Mucosa of rectum (tissue), 2 donors: ENCODE results near the gene GNAI2.

ENCODE experiments used
- H3K27ac ChIP-seq, 2 donors: one replicate each; pipeline ENCODE4 v1.7.0; 2013; ENCODE audit warnings: inconsistent platforms in 2 of 2, low read depth in 2 of 2, low read length in 2 of 2
- H3K27me3 ChIP-seq, 2 donors: one replicate each; pipeline ENCODE4 v1.7.0; 2013; ENCODE audit warnings: low read length in 2 of 2; ENCODE audit not compliant: control insufficient read depth in 2 of 2, insufficient read depth in 2 of 2
- H3K36me3 ChIP-seq, 2 donors: one replicate each; pipeline ENCODE4 v1.7.0; 2013; ENCODE audit warnings: low read length in 2 of 2; ENCODE audit not compliant: control insufficient read depth in 2 of 2, insufficient read depth in 2 of 2
- H3K4me1 ChIP-seq, 2 donors: one replicate each; pipeline ENCODE4 v1.7.0; 2013; ENCODE audit warnings: low read length in 2 of 2, mild to moderate bottlenecking in 1 of 2; ENCODE audit not compliant: control insufficient read depth in 2 of 2, insufficient read depth in 2 of 2
- H3K4me3 ChIP-seq, 2 donors: one replicate each; pipeline ENCODE4 v1.7.0; 2013; ENCODE audit warnings: low read length in 2 of 2
- H3K9ac ChIP-seq, 2 donors: one replicate each; pipeline ENCODE4 v1.7.0; 2013; ENCODE audit warnings: low read length in 2 of 2, low read depth in 1 of 2, mild to moderate bottlenecking in 1 of 2
- H3K9me3 ChIP-seq, 2 donors: one replicate each; pipeline ENCODE4 v1.7.0; 2013; ENCODE audit warnings: low read length in 2 of 2; ENCODE audit not compliant: control insufficient read depth in 2 of 2
- donor health status: healthy.
- donor health status: Normal muscosa, but diverticular disease.

The GNAI2 gene

GRCh38 chr3:50233176-50233575, 2.8 kb upstream of the GNAI2 start:
- no peak overlapping the region for H3K9ac ChIP-seq
- no peaks in the 10 kb centered on the region for H3K27me3 ChIP-seq
- H3K4me1 ChIP-seq, result peaks cover 23 to 24% of the 10 kb centered on the region in 2 donors
- H3K27ac ChIP-seq, result peak overlapping the region in 1 of 2 donors; percentile 16
- no peaks in the 10 kb centered on the region for H3K9me3 ChIP-seq
- H3K36me3 ChIP-seq, result no peaks in the 10 kb centered on the region
- H3K4me3 ChIP-seq, result no peak overlapping the region

DNA sequence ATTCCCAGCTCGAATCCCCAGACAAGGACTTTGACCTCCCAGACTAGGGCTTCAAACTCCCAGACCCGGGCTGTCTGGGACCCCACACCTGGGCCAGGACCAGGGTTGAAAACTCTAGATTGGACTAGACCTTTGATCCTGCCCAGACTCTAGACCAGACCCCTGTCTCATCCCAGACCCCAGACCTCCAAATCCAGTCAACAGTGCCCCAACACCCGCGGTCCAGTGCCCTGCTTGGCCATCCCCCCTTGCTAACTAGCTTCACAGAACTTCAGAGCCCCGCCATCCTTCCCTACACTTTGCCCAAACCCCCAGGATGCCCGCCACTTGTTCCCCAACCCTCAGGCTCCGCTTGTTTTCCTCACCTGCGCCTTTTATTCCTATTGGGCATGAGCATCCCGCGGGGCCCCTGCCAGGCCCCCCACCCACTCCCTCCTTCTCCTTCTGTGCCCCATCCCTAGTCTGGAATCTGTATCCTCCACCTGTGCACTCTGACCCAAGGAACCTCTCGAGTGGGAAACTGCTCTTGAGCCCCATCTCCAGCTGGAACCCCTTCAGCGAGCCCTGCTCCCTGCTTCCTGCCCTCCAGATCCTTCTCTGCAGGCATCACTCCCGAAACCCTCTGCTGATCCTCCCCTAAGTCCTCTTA, 604 bp downstream of the GNAI2 start:
- Histone ChIP-seq H3K27ac (peak overlapping the region; percentile 78 to 91), H3K4me3 (peak overlapping the region; percentile 78 to 88), H3K4me1 (peaks cover 44 to 46% of the 10 kb centered on the region in 2 donors), H3K36me3 (peaks cover 0 to 3% of the 10 kb centered on the region in 2 donors), H3K9ac (peak overlapping the region; percentile 74 to 94), H3K9me3 (no peaks in the 10 kb centered on the region), H3K27me3 (no peaks in the 10 kb centered on the region)

GRCh38 chr3:50237133-50237651, 1.2 kb downstream of the GNAI2 start:
- H3K4me3 ChIP-seq, result peak overlapping the region; percentile 78 to 88
- no peaks in the 10 kb centered on the region for H3K27me3 ChIP-seq
- H3K4me1 ChIP-seq, result peaks cover 49 to 51% of the 10 kb centered on the region in 2 donors
- peaks cover 0 to 3% of the 10 kb centered on the region in 2 donors for H3K36me3 ChIP-seq
- peak overlapping the region; percentile 74 to 94 for H3K9ac ChIP-seq
- H3K27ac ChIP-seq, result peak overlapping the region; percentile 78 to 91
- H3K9me3 ChIP-seq, result no peaks in the 10 kb centered on the region

DNA sequence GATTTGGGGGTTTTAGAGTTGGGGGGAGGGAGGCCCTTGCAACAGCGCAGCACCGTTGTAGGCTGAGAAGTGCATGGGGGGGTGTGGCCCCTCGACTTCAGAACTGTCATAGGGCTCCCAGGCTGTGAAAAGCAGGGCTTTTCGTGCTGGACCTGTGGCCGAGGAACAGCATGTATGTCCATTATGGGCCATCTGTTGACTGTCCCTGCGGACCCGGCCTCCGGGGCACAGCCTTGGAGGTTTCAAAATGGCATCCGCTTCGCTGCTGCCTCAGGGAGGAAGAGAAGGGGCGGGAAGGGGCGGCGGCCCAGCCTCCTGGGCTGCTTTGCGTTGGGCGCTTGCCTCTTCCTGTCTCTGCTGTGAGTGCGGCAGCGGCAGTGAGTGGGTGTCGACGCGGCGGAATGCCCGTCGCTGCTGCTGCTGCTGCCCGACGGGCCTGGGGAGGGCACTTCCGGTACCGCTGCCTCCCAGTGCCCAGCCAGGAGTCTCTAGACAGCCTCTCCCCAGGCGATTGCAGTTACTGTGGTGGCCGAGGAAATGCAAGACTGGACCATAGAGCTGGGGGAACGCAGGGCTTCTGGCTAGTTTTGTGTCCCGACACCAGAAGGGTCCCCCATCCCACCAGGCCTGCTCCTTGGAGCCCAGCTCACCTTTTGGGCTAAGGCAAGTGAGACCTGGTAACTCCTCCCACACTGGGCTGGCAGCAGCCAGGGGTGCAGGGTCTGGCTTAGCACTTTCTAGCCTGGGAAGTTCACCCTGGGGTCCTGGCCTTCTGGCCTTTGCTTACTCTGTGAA, 1.9 kb downstream of the GNAI2 start:
- Histone ChIP-seq H3K27ac (peak overlapping the region; percentile 78 to 91), H3K27me3 (no peaks in the 10 kb centered on the region), H3K9ac (peak overlapping the region; percentile 74 to 94), H3K36me3 (peaks cover 0 to 3% of the 10 kb centered on the region in 2 donors), H3K9me3 (no peaks in the 10 kb centered on the region), H3K4me3 (peak overlapping the region; percentile 78 to 88), H3K4me1 (peaks cover 57 to 59% of the 10 kb centered on the region in 2 donors)

- H3K27me3 ChIP-seq, result no peaks in the 10 kb centered on the region
- H3K4me3 ChIP-seq, result peak overlapping the region; percentile 78 to 88
- peak overlapping the region; percentile 78 to 91 for H3K27ac ChIP-seq
- H3K9ac ChIP-seq, result peak overlapping the region; percentile 25 to 56
- peaks cover 63 to 65% of the 10 kb centered on the region in 2 donors for H3K4me1 ChIP-seq
- H3K9me3 ChIP-seq, result no peaks in the 10 kb centered on the region
- H3K36me3 ChIP-seq, result peaks cover 0 to 3% of the 10 kb centered on the region in 2 donors
Measured at GRCh38 chr3:50238549-50239026, 2.6 kb downstream of the GNAI2 start.

GRCh38 chr3:50239649-50240048, 3.6 kb downstream of the GNAI2 start:
- Histone ChIP-seq H3K4me1 (peaks cover 65 to 71% of the 10 kb centered on the region in 2 donors), H3K4me3 (no peak overlapping the region), H3K27me3 (no peaks in the 10 kb centered on the region), H3K9ac (no peak overlapping the region), H3K9me3 (no peaks in the 10 kb centered on the region), H3K27ac (peak overlapping the region in 1 of 2 donors; percentile 9), H3K36me3 (peaks cover 0 to 6% of the 10 kb centered on the region in 2 donors)

DNA sequence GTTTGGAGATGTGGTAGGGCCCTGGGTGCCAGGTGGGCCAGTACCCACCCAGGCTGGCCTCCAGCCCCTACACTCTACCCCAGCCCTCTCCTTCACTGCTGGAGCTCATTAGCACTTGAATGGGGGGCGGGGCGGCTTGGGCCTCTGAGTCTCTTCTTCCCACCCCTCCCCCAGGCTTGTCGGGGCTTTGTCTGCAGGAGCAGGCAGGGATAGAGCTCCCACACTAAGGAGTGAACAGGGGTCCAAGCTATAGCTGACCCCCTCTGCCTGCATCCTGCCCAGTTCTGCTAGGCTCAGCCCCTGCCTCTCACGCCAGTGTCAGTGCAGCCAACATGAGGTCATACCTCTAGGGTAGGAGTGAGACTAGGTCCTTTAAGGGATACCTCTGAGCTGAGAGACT, 5.2 kb downstream of the GNAI2 start:
- Histone ChIP-seq H3K27ac (peak overlapping the region in 1 of 2 donors; percentile 79), H3K4me1 (peaks cover 71 to 72% of the 10 kb centered on the region in 2 donors), H3K9me3 (no peaks in the 10 kb centered on the region), H3K36me3 (peaks cover 0 to 6% of the 10 kb centered on the region in 2 donors), H3K9ac (peak overlapping the region in 1 of 2 donors; percentile 26), H3K4me3 (no peak overlapping the region), H3K27me3 (no peaks in the 10 kb centered on the region)

DNA sequence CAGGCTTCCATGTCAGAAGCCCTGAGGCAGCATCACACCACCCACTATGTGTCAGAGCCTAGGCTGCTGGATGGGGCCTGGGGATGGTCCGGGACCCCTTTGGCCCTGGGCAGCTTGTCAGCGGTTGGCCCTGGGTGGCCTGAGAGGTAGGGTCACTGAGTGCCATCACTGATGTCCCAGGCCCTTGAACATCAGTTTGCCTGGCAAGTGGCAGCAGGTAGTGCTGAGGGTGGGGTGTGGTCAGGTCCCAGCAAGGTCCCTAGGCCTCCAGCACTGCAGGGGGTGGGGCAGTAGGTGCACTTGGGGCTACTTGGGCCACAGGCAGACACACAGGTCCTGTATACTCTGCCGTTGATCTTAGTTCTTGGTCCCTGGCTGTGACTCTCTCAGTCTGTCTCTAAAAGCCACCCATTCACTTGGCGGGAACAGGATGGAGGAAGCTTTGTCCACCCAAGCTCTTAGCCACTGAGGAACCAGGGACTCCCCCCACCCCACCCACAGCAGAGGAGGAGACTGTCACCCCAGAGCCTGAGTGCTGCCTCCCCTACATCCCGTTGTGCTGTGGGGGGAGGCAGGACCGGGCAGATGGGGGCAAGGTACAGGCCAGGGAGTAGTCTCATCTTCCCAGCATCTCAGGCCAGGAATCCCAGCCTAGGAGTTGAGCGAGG, 5.8 kb downstream of the GNAI2 start:
- peaks cover 73 to 75% of the 10 kb centered on the region in 2 donors for H3K4me1 ChIP-seq
- H3K36me3 ChIP-seq, result peaks cover 0 to 6% of the 10 kb centered on the region in 2 donors
- peak overlapping the region in 1 of 2 donors; percentile 26 for H3K9ac ChIP-seq
- no peak overlapping the region for H3K4me3 ChIP-seq
- H3K9me3 ChIP-seq, result no peaks in the 10 kb centered on the region
- H3K27ac ChIP-seq, result peak overlapping the region; percentile 63 to 79
- H3K27me3 ChIP-seq, result no peaks in the 10 kb centered on the region

GRCh38 chr3:50242381-50242770, 6.4 kb downstream of the GNAI2 start:
- H3K9ac ChIP-seq, result peak overlapping the region in 1 of 2 donors; percentile 9
- no peaks in the 10 kb centered on the region for H3K9me3 ChIP-seq
- peaks cover 0 to 9% of the 10 kb centered on the region in 2 donors for H3K36me3 ChIP-seq
- no peaks in the 10 kb centered on the region for H3K27me3 ChIP-seq
- no peak overlapping the region for H3K4me3 ChIP-seq
- H3K4me1 ChIP-seq, result peaks cover 72 to 76% of the 10 kb centered on the region in 2 donors
- H3K27ac ChIP-seq, result peak overlapping the region; percentile 63 to 79
